ENCODE measurements around the gene ARID1A. TPM values are rescaled to one million over a fixed set of nuclear protein-coding genes. Genes with fewer than 3 reads are reported as not detected.

ARID1A gene
- total RNA-seq, 4 donors from 2014 or later, result 53.3 to 77.2 (median 54.9) TPM

GRCh38 chr1:26761217-26761616 is 65.4 kb downstream of the ARID1A start:
- 70 to 74% methylated on average over 3 of the region's 3 CpGs for WGBS, 2 donors
- intact Hi-C loops (cut with DNase I; ENCODE audit: low total_unique reads), result no loop called here
- DNase-seq (ENCODE audit: low spot score in 2 of 2), result no peak
- no peak for TF ChIP-seq CTCF (IDR thresholded peaks at IDR 0.05)
- no peak for TF ChIP-seq POLR2A (IDR thresholded peaks at IDR 0.05)
- H3K4me3 ChIP-seq (ENCODE audit: low read depth, poor library complexity, severe bottlenecking), result no peak overlapping the region

DNA sequence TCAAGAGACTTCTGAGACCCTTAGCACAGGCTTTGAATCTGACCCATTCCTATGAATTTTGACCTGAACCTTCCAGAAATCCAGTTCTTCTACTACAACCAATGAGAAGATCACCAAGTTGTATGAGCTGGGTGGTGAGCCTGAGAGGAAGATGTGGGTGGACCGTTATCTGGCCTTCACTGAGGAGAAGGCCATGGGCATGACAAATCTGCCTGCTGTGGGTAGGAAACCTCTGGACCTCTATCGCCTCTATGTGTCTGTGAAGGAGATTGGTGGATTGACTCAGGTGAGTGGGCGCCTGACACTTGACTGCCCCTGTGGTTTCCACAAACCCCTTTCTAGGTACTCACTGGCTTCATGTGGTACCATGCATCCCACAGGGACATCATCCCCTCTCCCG is 71.9 kb downstream of the ARID1A start:
- 81 to 90% methylated on average over 4 of the region's 4 CpGs for WGBS, 2 donors
- intact Hi-C loops (cut with DNase I; ENCODE audit: low total_unique reads), result no loop called here
- DNase-seq (ENCODE audit: low spot score in 2 of 2), result no peak
- no peak overlapping the region for H3K4me3 ChIP-seq (ENCODE audit: low read depth, poor library complexity, severe bottlenecking)
- TF ChIP-seq POLR2A (IDR thresholded peaks at IDR 0.05), result no peak
- TF ChIP-seq CTCF (IDR thresholded peaks at IDR 0.05), result no peak

GRCh38 chr1:26768755-26769154 is 72.9 kb downstream of the ARID1A start:
- DNase-seq (ENCODE audit: low spot score in 2 of 2), result no peak
- H3K4me3 ChIP-seq (ENCODE audit: low read depth, poor library complexity, severe bottlenecking), result no peak overlapping the region
- no peak for TF ChIP-seq POLR2A (IDR thresholded peaks at IDR 0.05)
- no peak for TF ChIP-seq CTCF (IDR thresholded peaks at IDR 0.05)
- WGBS, 2 donors, result 8 to 17% methylated on average over 3 of the region's 3 CpGs
- intact Hi-C loops (cut with DNase I; ENCODE audit: low total_unique reads), result no loop called here

DNA sequence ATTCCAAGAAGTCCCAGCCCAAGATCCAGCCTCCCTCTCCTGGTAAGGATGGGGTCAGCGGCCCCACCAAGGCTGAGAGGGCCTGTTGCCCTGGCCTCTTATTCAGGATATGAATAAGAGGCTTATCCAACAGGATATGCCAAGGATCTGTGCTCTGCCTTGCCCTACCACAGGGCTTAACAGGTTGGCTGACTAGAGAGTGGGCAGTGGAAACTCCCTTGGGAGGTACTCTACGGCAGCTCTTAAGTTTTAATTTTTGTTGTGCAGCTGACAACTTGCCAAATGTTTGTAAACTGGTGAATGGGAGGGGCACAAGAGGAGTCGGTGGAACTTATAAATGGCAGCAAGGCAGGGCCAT is 75.4 kb downstream of the ARID1A start:
- WGBS, 2 donors, result 44 to 45% methylated on average over 3 of the region's 3 CpGs
- intact Hi-C loops (cut with DNase I; ENCODE audit: low total_unique reads), result loop anchor here (10.0 kb wide), 1 partner anchor 46 kb away; no protein-coding TSS in a partner anchor
- no peak for DNase-seq (ENCODE audit: low spot score in 2 of 2)
- no peak overlapping the region for H3K4me3 ChIP-seq (ENCODE audit: low read depth, poor library complexity, severe bottlenecking)
- TF ChIP-seq POLR2A (IDR thresholded peaks at IDR 0.05), result no peak
- TF ChIP-seq CTCF (IDR thresholded peaks at IDR 0.05), result no peak

- DNase-seq (ENCODE audit: low spot score in 2 of 2), result no peak
Observed at GRCh38 chr1:26771643-26772321, 76.0 kb downstream of the ARID1A start.

More at GRCh38 chr1:26771643-26772321, 76.0 kb downstream of the ARID1A start:
- WGBS, 2 donors, result 85% methylated on average over 2 of the region's 2 CpGs
- H3K4me3 ChIP-seq (ENCODE audit: low read depth, poor library complexity, severe bottlenecking), result no peak overlapping the region
- intact Hi-C loops (cut with DNase I; ENCODE audit: low total_unique reads), result loop anchor here (10.0 kb wide), 1 partner anchor 47 kb away; no protein-coding TSS in a partner anchor
- TF ChIP-seq CTCF (IDR thresholded peaks at IDR 0.05) (no peak), POLR2A (IDR thresholded peaks at IDR 0.05) (no peak)
